ENCODE data around the gene APLNR. TPM values are rescaled to one million over a fixed set of nuclear protein-coding genes. Genes with fewer than 3 reads are reported as not detected.

Gene APLNR
- polyA plus RNA-seq, 2 of the 4 experiments (the other 2 are of a cell fraction): 0.08 to 0.14 TPM

DNA sequence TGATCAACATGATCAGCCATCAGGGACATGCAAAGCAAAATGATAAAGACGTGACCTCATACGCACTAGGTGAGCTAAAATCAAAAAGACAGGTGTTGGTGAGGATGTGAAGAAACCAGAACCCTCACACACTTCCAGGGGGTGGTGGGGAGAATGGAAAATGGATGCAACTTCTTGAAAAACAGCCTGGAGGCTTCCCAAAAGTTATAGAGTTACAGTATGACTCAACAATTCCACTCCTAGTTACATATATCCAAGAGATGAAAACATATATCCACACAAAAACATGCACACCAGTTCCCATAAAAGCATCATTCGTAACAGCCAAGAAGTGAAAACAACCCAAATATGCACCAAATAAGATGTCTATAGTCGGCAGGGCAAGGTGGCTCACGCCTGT lies 42.1 kb upstream of the APLNR start:
- H3K4me1 ChIP-seq: peaks cover 22% of the 10 kb centered on the region
- H3K4me3 ChIP-seq: no peak overlapping the region
- TF ChIP-seq MYC (IDR thresholded peaks at IDR 0.05; ENCODE audit: borderline replicate concordance, low read length): no peak
- WGBS (ENCODE audit: missing lambda C conversion rate): 90% methylated on average over 5 of the region's 5 CpGs
- H3K9me3 ChIP-seq: no peaks in the 10 kb centered on the region
- H3K4me2 ChIP-seq: no peak overlapping the region
- ATAC-seq (no peak), DNase-seq (ENCODE audit: low read depth in 1 of 2, low spot score in 1 of 2) (no peak), FAIRE-seq (no peak)
- peak overlapping the region; percentile 85 to 89 for H3K27ac ChIP-seq
- ChIA-PET POLR2A (interaction anchor here (0.6 kb wide), 1 partner anchor 29 kb away, joined by 3 read pairs; no protein-coding TSS in a partner anchor), CTCF (interaction anchor here (0.6 to 7.6 kb wide), 11 partner anchors 9 to 500 kb away, joined by 3 to 90 read pairs (median 5); no protein-coding TSS in a partner anchor)

DNA sequence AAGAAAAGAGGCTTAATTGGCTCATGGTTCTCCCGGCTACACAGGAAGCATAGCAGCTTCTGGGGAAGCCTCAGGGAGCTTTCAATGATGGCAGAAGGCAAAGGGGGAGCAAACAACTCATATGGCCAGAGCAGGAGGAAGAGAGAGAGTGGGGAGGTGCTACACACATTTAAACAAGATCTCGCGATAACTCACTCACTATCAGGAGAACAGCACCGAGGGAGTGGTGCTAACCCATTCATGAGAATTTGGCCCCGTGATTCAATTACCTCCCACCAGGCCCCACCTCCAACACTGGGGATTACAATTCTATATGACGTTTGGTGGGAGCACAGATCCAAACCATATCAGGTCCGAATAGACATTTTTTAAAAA lies 41.7 kb upstream of the APLNR start:
- Histone ChIP-seq H3K4me1 (peaks cover 22% of the 10 kb centered on the region), H3K27ac (peak overlapping the region; percentile 85 to 89), H3K9me3 (no peaks in the 10 kb centered on the region), H3K4me2 (peak overlapping the region; percentile 76), H3K4me3 (no peak overlapping the region)
- TF ChIP-seq, protein P1, sequence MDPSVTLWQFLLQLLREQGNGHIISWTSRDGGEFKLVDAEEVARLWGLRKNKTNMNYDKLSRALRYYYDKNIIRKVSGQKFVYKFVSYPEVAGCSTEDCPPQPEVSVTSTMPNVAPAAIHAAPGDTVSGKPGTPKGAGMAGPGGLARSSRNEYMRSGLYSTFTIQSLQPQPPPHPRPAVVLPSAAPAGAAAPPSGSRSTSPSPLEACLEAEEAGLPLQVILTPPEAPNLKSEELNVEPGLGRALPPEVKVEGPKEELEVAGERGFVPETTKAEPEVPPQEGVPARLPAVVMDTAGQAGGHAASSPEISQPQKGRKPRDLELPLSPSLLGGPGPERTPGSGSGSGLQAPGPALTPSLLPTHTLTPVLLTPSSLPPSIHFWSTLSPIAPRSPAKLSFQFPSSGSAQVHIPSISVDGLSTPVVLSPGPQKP (IDR thresholded peaks at IDR 0.05; ENCODE audit: low read depth, low read length): no peak
- TF ChIP-seq NR3C1 (IDR thresholded peaks at IDR 0.05) (no peak), HDAC2 (IDR thresholded peaks at IDR 0.05) (no peak), FOSL2 (IDR thresholded peaks at IDR 0.05) (no peak), FOSL2 (CRISPR knock-in tag; IDR thresholded peaks at IDR 0.05) (no peak), MAFK (IDR thresholded peaks at IDR 0.05; ENCODE audit: partially characterized antibody) (no peak), CTCF (IDR thresholded peaks at IDR 0.05) (no peak)
- 93% methylated on average over 7 of the region's 7 CpGs for WGBS (ENCODE audit: missing lambda C conversion rate)
- ChIA-PET CTCF (interaction anchor here (0.6 to 7.6 kb wide), 17 partner anchors 9 to 655 kb away, joined by 3 to 90 read pairs (median 5); no protein-coding TSS in a partner anchor), POLR2A (no interaction called here)
- ATAC-seq: no peak
- FAIRE-seq: no peak
- DNase-seq (ENCODE audit: low read depth in 1 of 2, low spot score in 1 of 2): no peak

DNA sequence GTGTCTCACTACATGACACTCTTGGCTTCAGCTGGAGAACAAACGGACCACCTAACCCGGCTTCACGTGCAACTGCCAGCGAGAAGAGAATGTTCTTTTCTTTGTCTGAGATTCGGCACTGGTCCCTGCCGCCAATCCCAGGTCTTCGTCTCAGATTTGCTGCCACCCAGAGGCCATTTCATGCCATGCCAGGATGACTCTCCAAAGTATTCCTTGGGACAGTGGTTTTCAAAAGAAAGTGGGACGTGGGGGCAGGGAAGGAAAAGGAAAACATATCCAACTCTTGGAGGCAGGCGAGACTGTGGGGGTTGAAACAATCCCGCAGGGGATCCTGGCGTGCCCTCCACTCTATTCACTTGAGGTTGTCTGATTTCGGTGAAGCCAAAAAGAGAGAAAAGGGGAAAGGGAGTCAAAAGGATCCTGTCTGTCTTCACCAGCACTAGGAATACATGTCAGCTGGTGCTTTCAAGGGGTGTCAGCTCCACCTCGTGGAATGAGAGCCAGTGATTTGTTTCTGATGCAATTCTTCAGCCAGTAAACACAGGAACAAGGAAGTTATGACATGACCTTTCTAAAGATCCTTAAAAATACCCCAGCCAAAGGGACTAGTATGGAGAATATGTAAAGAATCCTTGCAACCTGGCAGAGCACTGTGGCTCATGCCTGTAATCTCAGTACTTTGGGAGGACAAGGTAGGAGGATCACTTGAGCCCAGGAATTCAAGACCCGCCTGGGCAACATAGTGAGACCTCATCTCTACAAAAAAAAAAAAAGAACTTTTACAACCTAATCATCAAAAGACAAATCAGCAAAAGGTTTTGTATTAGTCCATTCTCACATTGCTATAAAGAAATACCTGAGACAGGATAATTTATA lies 41.0 kb upstream of the APLNR start:
- Histone ChIP-seq H3K4me2 (peak overlapping the region; percentile 76), H3K4me1 (peaks cover 22% of the 10 kb centered on the region), H3K4me3 (no peak overlapping the region), H3K27ac (peak overlapping the region; percentile 85 to 89), H3K9me3 (0 out of 3 replicates have a peak, but pooled peaks cover 4% of the 10 kb centered on the region)
- DNase-seq (ENCODE audit: low read depth in 1 of 2, low spot score in 1 of 2): peak; percentile 81 to 89
- WGBS (ENCODE audit: missing lambda C conversion rate): 8% methylated on average over 14 of the region's 14 CpGs
- peak; percentile 96 to 98 for ATAC-seq
- CTCF ChIA-PET: interaction anchor here (0.6 to 7.6 kb wide), 30 partner anchors 8 to 654 kb away, joined by 3 to 90 read pairs (median 3); no protein-coding TSS in a partner anchor
- TF ChIP-seq SMC3 (IDR thresholded peaks at IDR 0.05): peak; percentile 80
- peak; percentile 39 to 43; a peak in 1 of 5 replicates for TF ChIP-seq JUN (IDR thresholded peaks at IDR 0.05)
- TF ChIP-seq FOSL2 (IDR thresholded peaks at IDR 0.05): no peak
- TF ChIP-seq FOSL2 (CRISPR knock-in tag; IDR thresholded peaks at IDR 0.05): 0 out of 2 replicates have a peak, but pooled peaks have one; percentile 10
- TF ChIP-seq USF2 (IDR thresholded peaks at IDR 0.05): 0 out of 2 replicates have a peak, but pooled peaks have one; percentile 8
- peak; percentile 31 to 72; a peak in 2 of 4 replicates for TF ChIP-seq CEBPB (IDR thresholded peaks at IDR 0.05)
- TF ChIP-seq CTCF (IDR thresholded peaks at IDR 0.05): peak; percentile 81
- TF ChIP-seq, protein P2, sequence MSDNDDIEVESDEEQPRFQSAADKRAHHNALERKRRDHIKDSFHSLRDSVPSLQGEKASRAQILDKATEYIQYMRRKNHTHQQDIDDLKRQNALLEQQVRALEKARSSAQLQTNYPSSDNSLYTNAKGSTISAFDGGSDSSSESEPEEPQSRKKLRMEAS (IDR thresholded peaks at IDR 0.05): peak; percentile 70
- TF ChIP-seq, protein P3, sequence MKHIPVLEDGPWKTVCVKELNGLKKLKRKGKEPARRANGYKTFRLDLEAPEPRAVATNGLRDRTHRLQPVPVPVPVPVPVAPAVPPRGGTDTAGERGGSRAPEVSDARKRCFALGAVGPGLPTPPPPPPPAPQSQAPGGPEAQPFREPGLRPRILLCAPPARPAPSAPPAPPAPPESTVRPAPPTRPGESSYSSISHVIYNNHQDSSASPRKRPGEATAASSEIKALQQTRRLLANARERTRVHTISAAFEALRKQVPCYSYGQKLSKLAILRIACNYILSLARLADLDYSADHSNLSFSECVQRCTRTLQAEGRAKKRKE (CRISPR knock-in tag; IDR thresholded peaks at IDR 0.05; ENCODE audit: low read depth): no peak
- TF ChIP-seq RARB (CRISPR knock-in tag; IDR thresholded peaks at IDR 0.05): no peak
- TF ChIP-seq HOXA7 (CRISPR knock-in tag; IDR thresholded peaks at IDR 0.05): no peak
- peak; percentile 71 to 81 for TF ChIP-seq RAD21 (conservative IDR thresholded peaks at IDR 0.05 in 1 of 2, IDR thresholded peaks at IDR 0.05 in 1 of 2)
- no peak for TF ChIP-seq NFE2L2 (conservative IDR thresholded peaks at IDR 0.05; ENCODE audit: low read length)
- no peak for TF ChIP-seq ZSCAN20 (CRISPR knock-in tag; IDR thresholded peaks at IDR 0.05)
- POLR2A ChIA-PET: interaction anchor here (0.8 kb wide), 1 partner anchor 205 kb away, joined by 4 read pairs; no protein-coding TSS in a partner anchor
- FAIRE-seq: peak; percentile 93

Measured in A549 (cell line).